Measurements from ENCODE around the gene WIZ. TPM values are rescaled to one million over a fixed set of nuclear protein-coding genes. Genes with fewer than 3 reads are reported as not detected.

The WIZ gene
- total RNA-seq, 1 experiment from 2014 or later: 37.5 TPM

GRCh38 chr19:15433519-15434069, 16.2 kb downstream of the WIZ start:
- H3K36me3 Mint-ChIP-seq (ENCODE audit: insufficient read depth, unreplicated experiment): peaks cover 9% of the 10 kb centered on the region
- intact Hi-C loops (cut with micrococcal nuclease; ENCODE audit: unreplicated experiment): loop anchor here (5.0 kb wide), 1 partner anchor 124 kb away; no protein-coding TSS in a partner anchor
- CTCF ChIA-PET: interaction anchor here (1.6 kb wide), 1 partner anchor 14 kb away, joined by 13 read pairs; the partner anchor contains the start of gene AKAP8L

GRCh38 chr19:15432629-15433518, 16.9 kb downstream of the WIZ start:
- Mint-ChIP-seq H3K4me1 (ENCODE audit: low read depth, unreplicated experiment) (peaks cover 22% of the 10 kb centered on the region), H3K27me3 (ENCODE audit: insufficient read depth, unreplicated experiment) (no peaks in the 10 kb centered on the region), H3K36me3 (ENCODE audit: insufficient read depth, unreplicated experiment) (peaks cover 9% of the 10 kb centered on the region), H3K27ac (ENCODE audit: unreplicated experiment) (peak overlapping the region; percentile 88), H3K9me3 (ENCODE audit: unreplicated experiment) (no peaks in the 10 kb centered on the region), H3K4me3 (ENCODE audit: unreplicated experiment) (peak overlapping the region; percentile 98)
- DNase-seq: peak; percentile 90 to 94
- no TSS peak for BruUV-seq (replicated peaks)
- Histone ChIP-seq H3K9me3 (no peaks in the 10 kb centered on the region), H3K4me1 (peaks cover 14% of the 10 kb centered on the region), H3K36me3 (ENCODE audit: control insufficient read depth, insufficient read depth, low read length) (no peaks in the 10 kb centered on the region), H3K27me3 (replicated peaks; ENCODE audit: control insufficient read depth, insufficient read depth, low read length) (no peaks in the 10 kb centered on the region), H3K4me3 (ENCODE audit: low read depth, low read length) (peak overlapping the region; percentile 94)
- ChIA-PET CTCF (interaction anchor here (0.5 to 1.6 kb wide), 2 partner anchors 14 to 120 kb away, joined by 3 to 13 read pairs; partner anchors contain the start of gene AKAP8L), POLR2A (interaction anchor here (0.6 to 1.8 kb wide), 4 partner anchors 14 to 1340 kb away, joined by 4 to 13 read pairs (median 5); partner anchors contain the start of gene AKAP8L)
- intact Hi-C loops (cut with micrococcal nuclease; ENCODE audit: unreplicated experiment): loop anchor here (5.0 kb wide), 1 partner anchor 124 kb away; no protein-coding TSS in a partner anchor
- no peak for TF ChIP-seq CTCF (IDR thresholded peaks at IDR 0.05; ENCODE audit: insufficient read depth in 1 of 2, low read depth in 1 of 2, low read length in 1 of 2, severe bottlenecking in 1 of 2, unreplicated experiment in 1 of 2)

More at GRCh38 chr19:15433519-15434069, 16.2 kb downstream of the WIZ start:
- Mint-ChIP-seq H3K9me3 (ENCODE audit: unreplicated experiment) (no peaks in the 10 kb centered on the region), H3K27ac (ENCODE audit: unreplicated experiment) (peak overlapping the region; percentile 88), H3K27me3 (ENCODE audit: insufficient read depth, unreplicated experiment) (no peaks in the 10 kb centered on the region), H3K4me1 (ENCODE audit: low read depth, unreplicated experiment) (peaks cover 22% of the 10 kb centered on the region), H3K4me3 (ENCODE audit: unreplicated experiment) (peak overlapping the region; percentile 98)
- H3K9me3 ChIP-seq: no peaks in the 10 kb centered on the region
- no peak for DNase-seq
- TF ChIP-seq CTCF (IDR thresholded peaks at IDR 0.05; ENCODE audit: insufficient read depth in 1 of 2, low read depth in 1 of 2, low read length in 1 of 2, severe bottlenecking in 1 of 2, unreplicated experiment in 1 of 2): no peak
- no peaks in the 10 kb centered on the region for H3K27me3 ChIP-seq (replicated peaks; ENCODE audit: control insufficient read depth, insufficient read depth, low read length)
- H3K4me1 ChIP-seq: peaks cover 21% of the 10 kb centered on the region
- POLR2A ChIA-PET: interaction anchor here (1.8 kb wide), 1 partner anchor 15 kb away, joined by 13 read pairs; the partner anchor contains the start of gene AKAP8L
- H3K4me3 ChIP-seq (ENCODE audit: low read depth, low read length): peak overlapping the region; percentile 94
- H3K36me3 ChIP-seq (ENCODE audit: control insufficient read depth, insufficient read depth, low read length): no peaks in the 10 kb centered on the region
- no TSS peak for BruUV-seq (replicated peaks)

- no peaks in the 10 kb centered on the region for H3K27me3 Mint-ChIP-seq (ENCODE audit: insufficient read depth, unreplicated experiment)
- DNase-seq: no peak
- no peaks in the 10 kb centered on the region for H3K36me3 ChIP-seq (ENCODE audit: control insufficient read depth, insufficient read depth, low read length)
- no peaks in the 10 kb centered on the region for H3K9me3 ChIP-seq
- BruUV-seq (replicated peaks): no TSS peak
- no peaks in the 10 kb centered on the region for H3K27me3 ChIP-seq (replicated peaks; ENCODE audit: control insufficient read depth, insufficient read depth, low read length)
- H3K4me3 Mint-ChIP-seq (ENCODE audit: unreplicated experiment): peak overlapping the region; percentile 99
- intact Hi-C loops (cut with micrococcal nuclease; ENCODE audit: unreplicated experiment): loop anchor here (5.0 kb wide), 1 partner anchor 125 kb away; no protein-coding TSS in a partner anchor
- TF ChIP-seq CTCF (IDR thresholded peaks at IDR 0.05; ENCODE audit: insufficient read depth in 1 of 2, low read depth in 1 of 2, low read length in 1 of 2, severe bottlenecking in 1 of 2, unreplicated experiment in 1 of 2): no peak
- peaks cover 14% of the 10 kb centered on the region for H3K36me3 Mint-ChIP-seq (ENCODE audit: insufficient read depth, unreplicated experiment)
- H3K4me1 Mint-ChIP-seq (ENCODE audit: low read depth, unreplicated experiment): peaks cover 22% of the 10 kb centered on the region
- H3K9me3 Mint-ChIP-seq (ENCODE audit: unreplicated experiment): no peaks in the 10 kb centered on the region
- H3K27ac Mint-ChIP-seq (ENCODE audit: unreplicated experiment): peak overlapping the region; percentile 96
- ChIA-PET CTCF (interaction anchor here (0.5 to 1.6 kb wide), 2 partner anchors 13 to 119 kb away, joined by 3 to 13 read pairs; partner anchors contain the start of gene AKAP8L), POLR2A (interaction anchor here (0.5 to 1.8 kb wide), 4 partner anchors 13 to 97 kb away, joined by 4 to 13 read pairs (median 4); partner anchors contain the start of gene AKAP8L)
- peaks cover 7% of the 10 kb centered on the region for H3K4me1 ChIP-seq
- peak overlapping the region; percentile 94 for H3K4me3 ChIP-seq (ENCODE audit: low read depth, low read length)
Measured at GRCh38 chr19:15432018-15432494, 17.7 kb downstream of the WIZ start.

Data from Caco-2 (cell line).